Left ventricle myocardium superior (tissue), 1 donor: ENCODE results near the gene CGB7. TPM values are rescaled to one million over a fixed set of nuclear protein-coding genes. Genes with fewer than 3 reads are reported as not detected.
"Not testable (repeated sequence)": the region's sequence is repeated elsewhere in the genome, so short reads cannot be mapped to it uniquely, and the experiment has no call there.

Source experiments
- ATAC-seq: fragments of 200-7000 bp; cut with Tn5 transposase; one replicate; pipeline ENCODE4 v1.9.1; 2020; ENCODE audit warnings: mild to moderate bottlenecking, moderate library complexity
- DNase-seq: peaks from one replicate; pipeline ENCODE4 v3.0.0-alpha.2; 2020
- intact Hi-C: fragments of 100-400 bp; cut with micrococcal nuclease; formaldehyde crosslinking; loops from one replicate; pipeline ENCODE4 v1.11.0; 2022
- total RNA-seq: library from RNA; stranded (reverse); fragmentation: NEBNext Ultra II Directional; extraction: Animal tissue kit (Norgen Biotek cat#: 25700); gene quantifications from one replicate; pipeline ENCODE4 v1.2.1, GENCODE V29; 2021
- donor health status: DM: no; HTN: yes; CAD: no; lungs with severe emphysema.

The CGB7 gene
- total RNA-seq, 1 donor from 2014 or later, result not detected

DNA sequence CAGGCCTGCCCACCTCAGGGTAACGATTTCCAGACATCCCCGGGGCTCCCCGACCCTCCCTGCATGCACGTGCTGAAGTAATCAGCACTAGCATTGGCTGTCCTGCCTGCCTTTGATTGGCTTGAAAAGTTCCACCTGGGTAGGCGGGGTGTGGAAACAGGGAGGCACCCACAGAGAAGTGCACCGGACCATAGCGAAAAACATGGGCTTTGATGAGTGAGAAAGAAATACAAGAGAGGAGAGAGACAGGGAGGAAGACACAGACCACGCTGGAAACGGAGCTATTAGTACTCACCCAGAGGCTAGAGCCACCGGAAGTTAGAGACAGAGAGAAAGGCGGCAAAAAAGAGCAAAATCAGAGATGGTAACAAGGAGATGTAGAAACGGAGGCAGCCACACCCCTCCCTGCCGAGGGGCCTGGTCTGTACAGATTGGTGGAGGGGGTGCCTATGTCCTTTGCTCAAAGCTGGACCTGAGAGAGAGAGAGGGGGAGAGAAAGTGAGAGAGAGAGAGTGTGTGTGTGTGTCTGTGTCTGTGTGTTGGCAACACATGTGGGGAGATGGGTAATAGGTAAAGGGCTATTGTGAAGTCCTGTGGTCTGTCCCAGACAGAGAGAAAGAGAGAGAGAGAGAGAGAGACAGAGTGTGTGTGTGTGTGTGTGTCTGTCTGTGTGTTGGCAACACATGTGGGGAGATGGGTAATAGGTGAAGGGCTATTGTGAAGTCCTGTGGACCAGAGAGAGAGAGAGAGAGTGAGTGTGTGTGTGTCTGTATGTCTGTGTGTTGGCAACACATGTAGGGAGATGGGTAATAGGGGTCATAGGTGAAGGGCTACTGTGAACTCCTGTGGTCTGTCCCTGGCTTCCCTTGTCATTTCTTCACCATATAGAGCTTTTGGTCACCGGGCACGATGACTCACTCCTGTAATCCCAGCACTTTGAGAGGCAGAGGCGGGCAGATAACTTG lies 36.3 kb downstream of the CGB7 start:
- no peak for DNase-seq
- intact Hi-C loops, result no loop called here
- ATAC-seq, result no peak

DNA sequence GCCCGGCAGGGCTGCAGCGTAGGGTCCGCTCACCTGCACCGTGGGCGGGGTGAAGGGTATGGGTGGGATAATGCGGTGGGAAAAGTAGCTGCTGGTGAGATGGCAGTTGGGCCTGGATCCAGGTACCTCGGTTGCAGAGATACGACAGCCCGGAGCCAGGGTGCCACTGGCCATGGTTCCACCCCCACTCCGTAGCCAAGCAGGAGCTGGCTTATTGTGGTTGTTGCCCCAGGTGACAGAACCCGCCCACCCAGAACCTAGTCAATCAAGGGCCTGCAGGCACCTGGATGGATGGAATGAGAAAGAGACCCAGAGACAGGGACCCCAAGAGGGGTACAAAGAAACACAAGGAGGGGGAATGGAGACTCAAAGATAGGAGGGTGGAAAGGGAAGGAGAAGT lies 37.2 kb downstream of the CGB7 start:
- intact Hi-C loops, result no loop called here
- no peak for DNase-seq
- no peak for ATAC-seq

DNA sequence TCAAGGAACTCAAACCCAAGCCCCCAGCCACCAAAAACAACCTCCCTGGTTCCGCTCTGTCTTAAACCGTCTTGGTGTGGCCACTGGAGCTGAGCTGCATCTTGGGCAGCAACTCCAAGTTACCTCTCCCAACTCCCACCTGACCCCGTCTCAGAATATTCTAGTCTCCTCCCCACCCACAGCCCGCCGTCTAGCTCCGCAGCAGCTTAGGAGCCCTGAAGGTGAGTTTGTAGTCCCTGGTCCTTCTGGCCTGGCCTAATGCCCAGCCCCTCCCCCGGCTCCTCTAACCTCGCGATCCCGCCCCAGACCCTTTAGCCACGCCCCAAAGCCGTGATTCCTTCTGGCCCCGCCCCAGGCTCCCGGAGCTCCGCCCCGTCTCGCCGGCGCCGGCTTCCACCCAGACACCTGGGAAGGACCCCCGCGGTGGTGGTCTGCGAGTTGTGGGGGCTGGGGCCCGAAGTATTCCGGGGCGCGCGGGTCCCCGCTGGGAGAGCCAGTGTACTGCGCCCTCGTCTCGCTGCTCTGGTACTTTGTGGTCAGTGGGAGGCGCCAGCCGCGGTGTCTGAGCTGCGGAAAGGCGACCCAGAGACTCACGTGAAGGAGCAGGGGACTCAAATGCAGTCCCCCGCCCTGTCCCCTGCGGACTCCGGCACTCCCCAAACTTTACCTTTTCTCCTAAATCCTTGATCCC lies 38.2 kb downstream of the CGB7 start:
- ATAC-seq (peak; percentile 71), DNase-seq (peak; percentile 83)
- intact Hi-C loops, result no loop called here

DNA sequence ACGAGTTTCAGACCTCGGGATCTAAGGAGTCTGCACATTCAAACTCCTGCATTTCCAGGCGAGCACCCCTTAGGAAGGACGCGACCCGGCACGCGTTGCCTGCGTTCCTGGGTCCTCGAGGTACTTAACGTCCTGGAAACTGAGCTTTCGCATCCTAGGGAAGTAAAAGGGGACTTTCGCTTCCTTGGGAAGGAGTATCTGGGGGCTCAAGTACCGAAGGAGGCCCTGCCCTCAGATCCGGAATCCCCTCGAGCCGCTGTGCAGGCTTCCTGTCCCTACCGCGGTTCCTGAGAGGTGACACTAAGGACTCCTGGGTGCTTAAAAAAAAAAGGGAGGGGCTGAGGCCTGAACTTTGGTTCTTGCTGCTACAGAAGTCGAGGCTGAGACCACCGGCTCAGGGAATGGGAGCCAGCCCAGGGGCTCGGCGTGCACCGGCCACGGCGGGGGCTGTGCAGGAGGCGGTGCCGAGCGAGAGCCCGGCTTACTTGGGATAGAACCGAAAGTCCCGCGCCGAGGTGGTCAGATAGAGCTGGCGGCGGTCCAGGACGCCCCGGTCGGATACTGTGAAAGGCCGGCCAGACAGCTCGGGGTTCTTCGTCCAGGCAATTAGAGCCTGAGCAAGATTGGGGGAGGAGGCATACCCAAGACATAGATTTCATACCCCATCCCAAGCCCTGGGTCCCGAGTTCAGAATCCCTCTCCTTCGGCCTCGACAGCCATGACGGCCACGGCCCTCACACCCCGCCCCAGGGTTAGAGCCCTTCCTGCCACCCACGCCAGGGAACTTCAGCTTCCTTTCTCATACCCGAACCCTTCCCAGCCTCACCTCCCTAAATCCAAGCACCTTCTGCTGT lies 38.9 kb downstream of the CGB7 start:
- DNase-seq (peak; percentile 57), ATAC-seq (peak; percentile 17)
- intact Hi-C loops, result not testable (repeated sequence)

DNA sequence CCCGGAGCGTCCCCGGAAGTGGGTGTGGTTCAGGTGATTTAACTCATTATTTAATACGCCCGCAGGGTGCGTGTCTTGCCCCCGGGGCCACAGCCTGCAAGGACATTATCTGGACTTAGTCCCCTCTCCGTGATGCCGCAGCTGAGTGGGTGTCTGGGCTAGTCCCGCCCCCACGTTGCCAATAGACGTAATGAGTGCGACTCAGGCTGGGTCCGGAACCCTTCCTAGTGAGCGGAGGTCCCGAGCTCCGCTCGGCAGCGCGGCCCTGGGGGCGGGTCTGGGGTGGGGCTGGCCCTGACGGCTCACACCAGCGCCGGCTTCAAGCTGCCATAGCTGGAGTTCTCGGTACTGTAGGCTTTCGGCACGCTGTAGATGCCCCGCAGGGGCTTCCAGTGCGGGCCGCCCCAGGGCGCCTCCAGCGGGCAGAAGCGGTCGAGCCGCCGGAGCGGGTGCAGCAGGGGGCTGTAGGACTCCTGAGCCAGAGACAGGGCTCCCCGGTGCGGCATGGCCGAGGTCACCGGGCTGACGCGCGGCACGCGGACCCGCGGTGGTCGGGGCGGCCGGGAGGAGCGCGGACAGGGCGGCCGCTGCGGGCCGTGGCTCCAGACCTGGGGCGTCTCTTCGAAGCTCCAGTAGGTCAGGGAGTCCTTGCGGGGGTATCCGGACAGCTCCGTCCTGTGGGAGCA lies 39.7 kb downstream of the CGB7 start:
- DNase-seq, result peak; percentile 67
- intact Hi-C loops, result no loop called here
- ATAC-seq, result peak; percentile 79

DNA sequence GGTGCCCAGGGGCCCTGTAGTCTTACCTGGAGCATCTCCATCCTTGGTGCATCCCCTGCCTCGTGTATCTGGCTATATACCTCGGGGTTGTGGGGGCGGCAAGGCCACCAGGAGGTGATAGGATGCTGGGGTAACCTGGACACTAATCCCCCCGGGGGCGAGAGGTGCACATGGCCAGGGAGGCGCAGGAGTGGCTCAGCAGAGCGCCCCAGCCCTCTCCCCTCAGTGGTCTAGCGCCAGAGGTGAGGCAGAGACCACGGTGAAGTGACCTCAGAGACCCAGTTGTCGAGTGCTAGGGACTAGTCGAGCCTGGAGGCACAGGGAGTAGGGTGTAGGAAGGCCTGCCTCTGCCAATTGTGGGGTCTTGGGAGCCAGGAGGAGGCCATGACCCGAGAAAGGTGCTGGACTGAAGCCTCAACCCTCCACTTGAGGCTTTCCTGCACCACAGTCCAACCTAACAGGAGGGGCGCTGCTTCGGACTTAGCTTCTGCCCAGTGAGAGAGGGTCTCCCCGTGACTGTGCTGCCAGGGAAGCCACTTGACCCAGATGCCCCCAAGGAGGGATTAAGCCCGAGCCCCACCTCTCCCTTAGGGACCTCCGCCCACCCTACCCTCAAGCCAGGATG lies 40.4 kb downstream of the CGB7 start, which contains the start of gene LHB:
TSS of gene LHB (minus strand) at position 51 of the 625 bp plus-strand sequence. CDS start at position 41, 10 bp downstream.
- intact Hi-C loops, result no loop called here
- no peak for ATAC-seq
- no peak for DNase-seq

DNA sequence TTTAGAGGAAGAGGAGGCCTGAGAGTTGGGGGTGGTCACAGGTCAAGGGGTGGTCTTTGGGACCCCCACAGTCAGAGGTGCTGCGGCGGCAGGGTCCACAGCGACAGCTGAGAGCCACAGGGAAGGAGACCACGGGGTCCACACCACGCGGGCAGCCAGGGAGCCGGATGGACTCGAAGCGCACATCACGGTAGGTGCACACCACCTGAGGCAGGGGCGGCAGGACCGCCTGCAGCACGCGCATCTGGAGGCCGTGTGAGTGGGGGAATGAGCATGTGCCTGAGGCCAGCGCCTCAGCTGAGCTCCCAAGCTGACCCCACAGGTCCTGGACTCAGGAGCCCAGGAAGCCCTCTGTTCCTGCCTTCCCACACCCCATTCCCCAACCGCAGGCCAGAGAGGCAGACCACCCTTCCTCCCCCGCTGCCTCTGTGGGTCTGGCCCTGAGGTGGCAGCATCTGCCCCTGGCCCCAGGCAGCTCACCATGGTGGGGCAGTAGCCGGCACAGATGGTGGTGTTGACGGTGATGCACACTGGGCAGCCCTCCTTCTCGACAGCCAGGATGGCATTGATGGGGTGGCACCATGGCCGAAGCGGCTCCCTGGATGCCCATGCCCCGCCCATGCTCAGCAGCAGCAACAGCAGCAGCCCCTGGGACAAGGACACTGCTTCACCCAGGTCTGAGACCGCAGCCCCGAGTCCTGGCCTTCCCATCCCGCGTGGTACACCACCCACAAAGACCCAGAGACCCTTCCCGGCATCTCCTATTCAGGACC lies 41.3 kb downstream of the CGB7 start:
- ATAC-seq, result no peak
- DNase-seq, result no peak
- intact Hi-C loops, result no loop called here

DNA sequence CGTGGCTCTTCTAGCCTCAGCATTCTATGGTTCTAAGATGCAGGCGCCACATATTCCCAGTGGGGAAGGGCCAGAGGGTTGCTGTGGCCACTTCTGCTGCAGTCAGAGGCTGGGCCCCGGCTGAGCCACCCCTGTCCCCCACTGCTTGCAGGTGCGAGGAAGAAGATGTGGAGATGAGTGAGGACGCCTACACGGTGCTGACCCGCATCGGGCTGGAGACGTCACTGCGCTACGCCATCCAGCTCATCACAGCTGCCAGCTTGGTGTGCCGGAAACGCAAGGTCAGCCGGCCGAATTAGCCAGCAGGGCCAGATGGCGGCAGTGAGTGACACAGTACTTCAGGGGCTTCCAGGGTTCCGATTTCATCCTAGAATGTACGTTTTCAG lies 42.7 kb downstream of the CGB7 start:
- intact Hi-C loops, result no loop called here
- no peak for DNase-seq
- ATAC-seq, result no peak

DNA sequence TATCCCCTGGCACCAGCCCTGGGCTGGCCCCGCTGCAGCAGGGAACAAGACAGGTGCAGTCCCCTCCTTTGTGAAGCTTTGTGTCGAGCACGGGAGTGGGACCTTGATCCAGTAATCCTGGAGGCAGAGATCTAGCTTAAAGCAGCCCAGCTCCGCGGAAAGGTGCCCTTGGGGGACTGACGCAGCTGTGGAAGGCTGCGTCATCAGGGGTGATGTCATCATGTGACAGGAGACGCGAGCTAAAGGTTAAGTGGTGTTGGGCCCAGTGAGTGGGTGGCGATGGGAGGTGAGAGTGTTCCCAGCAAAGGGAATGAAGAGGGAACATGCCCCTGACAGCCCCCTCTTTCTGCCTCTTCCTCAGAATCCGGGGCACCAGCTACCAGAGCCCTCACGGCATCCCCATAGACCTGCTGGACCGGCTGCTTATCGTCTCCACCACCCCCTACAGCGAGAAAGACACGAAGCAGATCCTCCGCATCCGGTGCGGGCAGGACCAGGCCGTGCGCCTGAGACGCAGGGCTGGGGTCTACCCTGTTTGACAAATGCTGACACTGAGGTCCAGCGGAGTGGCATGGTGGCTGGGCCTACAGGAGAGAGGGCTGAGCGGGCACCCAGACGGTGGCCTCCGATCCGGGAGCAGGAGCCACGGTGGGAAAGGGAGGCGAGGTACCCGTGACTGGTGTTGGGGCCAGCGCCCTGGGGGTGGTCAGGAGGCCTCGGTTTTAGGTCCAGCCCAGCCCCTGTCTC lies 43.3 kb downstream of the CGB7 start:
- ATAC-seq, result no peak
- no peak for DNase-seq
- intact Hi-C loops, result no loop called here

DNA sequence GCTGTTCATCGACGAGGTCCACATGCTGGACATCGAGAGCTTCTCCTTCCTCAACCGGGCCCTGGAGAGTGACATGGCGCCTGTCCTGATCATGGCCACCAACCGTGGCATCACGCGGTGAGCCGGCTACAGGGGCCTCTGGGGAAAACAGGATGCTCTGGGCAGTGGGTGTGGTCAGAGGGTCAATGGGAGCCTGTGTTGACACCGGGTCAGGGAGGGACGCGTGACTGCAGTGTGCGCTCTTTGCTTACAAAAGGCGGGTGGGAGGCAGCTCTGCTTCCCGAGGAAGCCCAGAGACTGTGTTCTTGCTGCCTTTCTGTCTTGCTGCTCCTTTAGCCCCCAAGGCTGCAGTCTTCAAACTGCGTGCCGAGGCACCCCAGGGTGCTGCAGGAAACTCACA lies 46.4 kb downstream of the CGB7 start:
- ATAC-seq (no peak), DNase-seq (no peak)
- intact Hi-C loops, result no loop called here

DNA sequence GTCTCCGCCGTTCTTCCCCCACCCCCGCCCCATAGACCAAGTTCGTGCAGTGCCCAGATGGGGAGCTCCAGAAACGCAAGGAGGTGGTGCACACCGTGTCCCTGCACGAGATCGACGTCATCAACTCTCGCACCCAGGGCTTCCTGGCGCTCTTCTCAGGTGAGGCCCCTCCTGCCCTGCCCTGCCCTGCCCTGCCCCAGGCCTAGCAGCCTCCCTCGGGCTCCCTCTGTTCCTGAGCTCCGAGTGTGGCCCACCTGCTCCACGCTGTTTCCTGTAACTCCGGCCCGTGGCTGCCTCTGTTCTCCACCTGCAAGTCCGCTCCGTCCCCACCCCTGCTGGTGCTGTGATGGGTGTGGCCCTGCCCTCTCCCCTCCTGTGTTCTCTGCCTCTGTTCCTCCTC lies 47.1 kb downstream of the CGB7 start:
- no peak for DNase-seq
- intact Hi-C loops, result no loop called here
- ATAC-seq, result no peak

DNA sequence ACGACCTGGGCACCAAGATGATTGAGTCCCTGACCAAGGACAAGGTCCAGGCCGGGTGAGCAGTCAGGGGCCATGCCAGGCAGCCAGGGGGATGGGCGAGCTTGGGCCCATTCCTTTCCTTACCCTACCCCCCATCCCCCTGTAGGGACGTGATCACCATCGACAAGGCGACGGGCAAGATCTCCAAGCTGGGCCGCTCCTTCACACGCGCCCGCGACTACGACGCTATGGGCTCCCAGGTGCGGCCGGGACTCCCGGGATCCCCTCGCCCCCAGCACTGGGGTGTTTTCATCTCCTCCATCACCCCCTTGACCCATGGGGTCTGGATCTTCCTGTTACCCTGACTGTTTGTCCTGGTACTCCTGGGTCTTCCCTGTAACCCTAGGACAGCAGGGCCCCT lies 47.7 kb downstream of the CGB7 start:
- intact Hi-C loops, result no loop called here
- ATAC-seq (no peak), DNase-seq (no peak)

DNA sequence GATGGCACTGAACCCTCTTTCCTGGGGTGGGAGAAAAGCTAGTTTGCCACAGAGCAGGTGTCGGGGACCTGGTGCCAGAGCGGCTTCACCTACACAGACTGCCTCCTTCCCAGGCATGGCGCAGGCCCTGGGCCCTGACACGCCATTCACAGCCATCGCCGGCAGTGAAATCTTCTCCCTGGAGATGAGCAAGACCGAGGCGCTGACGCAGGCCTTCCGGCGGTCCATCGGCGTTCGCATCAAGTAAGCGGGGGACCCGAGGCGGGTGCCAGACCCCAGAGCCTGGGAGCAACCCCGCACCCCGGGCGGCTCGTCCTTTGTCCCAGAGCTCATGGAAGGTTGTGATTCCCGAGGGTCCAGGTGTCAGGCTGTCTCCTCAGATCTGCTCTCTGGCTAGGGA lies 50.6 kb downstream of the CGB7 start:
- no peak for DNase-seq
- no peak for ATAC-seq
- intact Hi-C loops, result no loop called here

DNA sequence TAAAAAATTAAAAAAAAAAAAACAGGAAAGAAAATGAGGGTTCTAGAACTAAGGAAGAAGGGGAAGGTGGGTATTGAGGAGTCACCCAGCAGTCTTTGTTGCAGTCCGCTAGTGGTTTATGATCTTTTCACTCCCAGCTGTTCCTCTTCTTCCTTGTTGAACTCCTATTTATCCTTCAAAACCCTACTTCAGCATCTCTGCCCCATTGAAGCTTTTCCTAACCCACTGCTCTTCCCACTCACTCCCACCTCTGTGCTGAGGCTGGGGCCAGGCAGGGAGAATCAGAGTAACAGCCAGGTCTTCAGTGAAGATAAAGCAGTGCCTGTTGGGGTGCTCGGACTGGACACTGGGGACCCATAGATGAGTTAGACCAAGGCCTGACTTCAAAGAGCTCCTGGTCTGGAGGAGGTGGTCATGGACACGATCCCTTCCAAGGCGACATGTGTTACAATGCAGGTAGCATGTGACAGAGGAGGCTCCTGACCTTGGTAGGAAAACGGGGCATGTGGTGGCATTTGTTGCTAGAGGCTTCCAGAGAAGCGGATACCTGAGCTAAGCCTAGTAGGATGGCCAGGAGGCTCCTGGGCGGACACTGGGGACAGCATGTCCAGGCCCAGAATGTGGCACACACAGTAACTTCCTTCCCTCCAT lies 52.5 kb downstream of the CGB7 start:
- DNase-seq, result no peak
- ATAC-seq, result no peak
- intact Hi-C loops, result no loop called here
